Measurements from ENCODE around the gene KLHL35. TPM values are rescaled to one million over a fixed set of nuclear protein-coding genes. Genes with fewer than 3 reads are reported as not detected.

KLHL35 gene
- total RNA-seq, 1 donor from 2014 or later: 12.5 TPM

DNA sequence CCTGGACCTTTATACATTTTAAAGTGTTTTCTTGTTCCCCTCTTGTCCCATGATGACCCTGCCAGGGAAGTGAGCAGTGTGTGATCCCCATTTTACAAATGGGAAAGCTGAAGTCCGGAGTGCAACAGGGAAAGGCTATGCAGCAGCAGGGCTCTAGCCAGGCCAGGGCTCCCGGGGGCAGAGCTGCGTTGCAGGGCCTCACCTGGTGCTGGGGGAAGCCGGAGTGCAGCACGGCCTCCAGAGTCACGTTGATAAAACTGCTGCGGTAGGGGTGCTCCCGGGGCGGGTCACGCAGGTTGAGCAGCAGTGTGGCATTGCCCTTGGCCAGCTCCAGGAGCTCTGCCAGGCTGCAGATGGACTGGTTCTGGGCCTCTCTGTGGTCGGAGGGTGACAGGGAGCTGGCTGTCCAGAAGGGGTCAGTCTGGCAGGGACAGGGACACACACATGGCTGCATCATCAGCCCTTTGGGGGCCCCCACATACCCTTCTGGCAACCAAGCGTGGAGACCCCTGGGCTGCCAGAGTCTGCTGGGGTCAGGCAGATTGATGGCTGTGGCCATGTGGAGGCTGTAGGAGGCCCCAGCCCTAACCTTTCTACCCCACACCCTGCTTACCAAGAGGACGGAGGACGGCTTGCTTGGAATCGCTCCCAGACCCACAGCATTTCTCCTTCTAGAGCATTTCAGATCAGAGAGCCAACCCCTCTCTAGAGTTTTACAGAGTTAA, 9.3 kb upstream of the KLHL35 start:
- H3K27me3 Mint-ChIP-seq (ENCODE audit: low read depth): peaks cover 2% of the 10 kb centered on the region
- no peaks in the 10 kb centered on the region for H3K9me3 Mint-ChIP-seq (ENCODE audit: low read depth)
- H3K4me1 Mint-ChIP-seq (ENCODE audit: low read depth): no peaks in the 10 kb centered on the region
- H3K27ac Mint-ChIP-seq (ENCODE audit: unreplicated experiment): no peak overlapping the region
- no peak for DNase-seq (ENCODE audit: low spot score)
- H3K36me3 Mint-ChIP-seq (ENCODE audit: low read depth): peaks cover 3% of the 10 kb centered on the region
- TF ChIP-seq, protein P1, sequence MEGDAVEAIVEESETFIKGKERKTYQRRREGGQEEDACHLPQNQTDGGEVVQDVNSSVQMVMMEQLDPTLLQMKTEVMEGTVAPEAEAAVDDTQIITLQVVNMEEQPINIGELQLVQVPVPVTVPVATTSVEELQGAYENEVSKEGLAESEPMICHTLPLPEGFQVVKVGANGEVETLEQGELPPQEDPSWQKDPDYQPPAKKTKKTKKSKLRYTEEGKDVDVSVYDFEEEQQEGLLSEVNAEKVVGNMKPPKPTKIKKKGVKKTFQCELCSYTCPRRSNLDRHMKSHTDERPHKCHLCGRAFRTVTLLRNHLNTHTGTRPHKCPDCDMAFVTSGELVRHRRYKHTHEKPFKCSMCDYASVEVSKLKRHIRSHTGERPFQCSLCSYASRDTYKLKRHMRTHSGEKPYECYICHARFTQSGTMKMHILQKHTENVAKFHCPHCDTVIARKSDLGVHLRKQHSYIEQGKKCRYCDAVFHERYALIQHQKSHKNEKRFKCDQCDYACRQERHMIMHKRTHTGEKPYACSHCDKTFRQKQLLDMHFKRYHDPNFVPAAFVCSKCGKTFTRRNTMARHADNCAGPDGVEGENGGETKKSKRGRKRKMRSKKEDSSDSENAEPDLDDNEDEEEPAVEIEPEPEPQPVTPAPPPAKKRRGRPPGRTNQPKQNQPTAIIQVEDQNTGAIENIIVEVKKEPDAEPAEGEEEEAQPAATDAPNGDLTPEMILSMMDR (IDR thresholded peaks at IDR 0.05): no peak
- no peak overlapping the region for H3K4me3 Mint-ChIP-seq (ENCODE audit: unreplicated experiment)

DNA sequence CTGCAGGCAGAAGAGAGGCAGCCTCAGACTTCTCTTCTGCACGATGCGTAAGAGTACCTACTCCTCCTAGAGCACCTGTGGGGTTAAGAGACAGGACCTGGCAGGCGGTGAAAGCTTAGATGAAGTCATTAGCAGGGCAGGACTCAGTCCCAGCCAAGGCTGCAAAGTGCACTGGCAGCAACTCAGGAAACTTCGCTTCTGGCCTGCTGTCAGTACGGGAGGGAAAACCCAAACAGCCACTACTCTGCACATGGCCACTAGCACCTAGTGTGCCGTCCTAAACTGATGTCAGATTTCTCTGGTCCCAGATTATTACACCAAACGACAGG, 8.8 kb upstream of the KLHL35 start:
- TF ChIP-seq, protein P1 (IDR thresholded peaks at IDR 0.05): no peak
- Mint-ChIP-seq H3K36me3 (ENCODE audit: low read depth) (peaks cover 3% of the 10 kb centered on the region), H3K27me3 (ENCODE audit: low read depth) (peaks cover 2% of the 10 kb centered on the region), H3K4me1 (ENCODE audit: low read depth) (no peaks in the 10 kb centered on the region), H3K27ac (ENCODE audit: unreplicated experiment) (no peak overlapping the region), H3K9me3 (ENCODE audit: low read depth) (no peaks in the 10 kb centered on the region), H3K4me3 (ENCODE audit: unreplicated experiment) (no peak overlapping the region)
- no peak for DNase-seq (ENCODE audit: low spot score)

DNA sequence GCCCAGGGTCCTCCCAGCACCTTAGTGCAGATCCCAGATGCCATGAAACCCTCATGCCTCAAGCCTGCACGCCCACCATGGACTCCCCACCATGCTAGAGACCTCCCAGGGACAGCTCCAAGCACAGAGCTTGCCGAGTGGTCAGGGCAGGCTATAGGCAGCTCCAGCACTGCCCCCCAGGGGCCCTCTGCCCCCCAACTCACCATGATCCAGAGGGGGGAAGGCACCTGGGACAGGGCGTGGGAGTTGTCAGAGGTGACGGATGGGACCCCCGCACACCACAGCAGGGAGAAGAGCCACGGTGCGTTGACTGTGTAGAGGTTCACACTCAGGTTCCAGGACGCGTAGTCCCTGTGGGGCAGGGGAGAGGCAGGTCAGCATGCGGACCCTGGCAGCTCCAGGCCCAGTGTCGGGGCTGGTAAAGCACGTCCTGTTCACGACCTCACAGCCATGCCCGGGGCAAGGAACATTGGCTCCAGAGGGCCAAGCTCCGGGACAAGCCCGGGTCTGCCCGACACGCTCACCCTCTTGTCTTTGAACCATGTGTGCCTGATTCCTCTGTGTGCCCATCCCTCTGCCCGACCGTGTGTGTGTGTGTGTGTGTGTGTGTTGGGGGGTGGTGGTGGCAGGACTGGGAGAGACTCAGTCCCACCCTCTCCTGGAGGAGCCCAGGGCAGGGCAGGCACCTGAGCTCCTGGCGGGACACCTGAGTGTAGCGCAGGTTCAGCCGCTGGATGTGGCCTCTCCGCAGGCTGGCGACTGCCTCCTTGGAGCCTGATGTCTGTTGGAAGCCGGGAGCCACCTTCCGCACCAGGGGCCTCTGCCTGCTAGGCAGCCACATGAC, 8.2 kb upstream of the KLHL35 start:
- Mint-ChIP-seq H3K27ac (ENCODE audit: unreplicated experiment) (no peak overlapping the region), H3K4me1 (ENCODE audit: low read depth) (no peaks in the 10 kb centered on the region), H3K9me3 (ENCODE audit: low read depth) (no peaks in the 10 kb centered on the region)

DNA sequence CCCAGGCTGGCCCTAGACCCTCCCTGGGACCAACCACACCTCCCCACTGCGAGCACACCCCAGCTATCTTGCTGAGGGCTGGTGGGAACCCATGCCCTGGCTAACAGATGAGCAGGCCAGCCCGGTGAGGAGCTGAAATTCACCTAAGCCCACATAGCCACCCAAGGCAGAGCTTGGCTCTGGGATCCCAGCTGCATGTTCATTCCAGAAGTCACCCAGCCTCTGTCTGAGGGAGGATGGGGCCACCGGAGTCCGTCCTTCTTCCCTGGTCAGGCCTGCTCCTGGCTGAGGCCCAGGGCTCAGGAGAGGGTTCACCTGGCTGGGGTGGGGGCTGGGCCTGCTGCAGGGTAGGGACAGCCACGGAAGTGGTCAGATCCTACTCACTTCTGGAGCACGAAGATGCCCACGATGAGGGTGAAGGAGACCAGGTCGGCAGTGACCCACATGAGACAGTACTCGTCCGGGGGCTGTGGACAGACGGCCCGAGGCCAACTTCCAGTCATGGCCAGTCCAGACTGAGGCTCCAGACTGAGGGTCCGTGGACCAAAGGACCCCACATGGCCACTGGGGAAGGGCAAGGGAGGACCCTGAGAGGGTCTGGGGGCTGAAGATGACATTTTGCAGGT, 6.6 kb upstream of the KLHL35 start:
- DNase-seq (ENCODE audit: low spot score): no peak
- H3K36me3 Mint-ChIP-seq (ENCODE audit: low read depth): peaks cover 3% of the 10 kb centered on the region
- no peak overlapping the region for H3K4me3 Mint-ChIP-seq (ENCODE audit: unreplicated experiment)

More for the DNA sequence above, 8.2 kb upstream of the KLHL35 start:
- TF ChIP-seq, protein P1 (IDR thresholded peaks at IDR 0.05): no peak
- no peak for DNase-seq (ENCODE audit: low spot score)
- Mint-ChIP-seq H3K36me3 (ENCODE audit: low read depth) (peaks cover 3% of the 10 kb centered on the region), H3K4me3 (ENCODE audit: unreplicated experiment) (no peak overlapping the region), H3K27me3 (ENCODE audit: low read depth) (peaks cover 2% of the 10 kb centered on the region)

DNA sequence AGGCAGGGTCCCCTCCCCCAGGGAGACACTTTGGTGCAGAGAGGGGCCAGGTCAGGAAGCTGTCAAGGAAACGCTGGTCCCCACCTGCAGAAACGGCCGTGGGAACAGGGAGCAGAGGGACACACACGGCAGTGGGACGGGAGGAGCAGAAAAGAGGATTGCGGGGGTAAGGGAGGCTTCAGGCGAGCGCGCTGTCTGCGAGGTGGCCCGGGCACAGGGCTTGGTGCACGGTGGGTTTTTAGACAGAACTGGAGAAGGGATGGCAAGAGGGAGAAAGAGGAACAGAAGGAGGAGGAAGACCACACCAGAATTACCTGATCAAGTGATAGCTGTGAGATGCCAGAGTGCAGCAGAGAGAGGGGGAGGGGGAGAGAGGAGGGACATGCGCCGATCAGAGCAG, 6.0 kb upstream of the KLHL35 start:
- Mint-ChIP-seq H3K4me1 (ENCODE audit: low read depth) (no peaks in the 10 kb centered on the region), H3K36me3 (ENCODE audit: low read depth) (no peaks in the 10 kb centered on the region), H3K9me3 (ENCODE audit: low read depth) (no peaks in the 10 kb centered on the region), H3K27ac (ENCODE audit: unreplicated experiment) (no peak overlapping the region), H3K27me3 (ENCODE audit: low read depth) (no peaks in the 10 kb centered on the region), H3K4me3 (ENCODE audit: unreplicated experiment) (no peak overlapping the region)
- TF ChIP-seq, protein P1 (IDR thresholded peaks at IDR 0.05): no peak
- no peak for DNase-seq (ENCODE audit: low spot score)

More for the DNA sequence above, 6.6 kb upstream of the KLHL35 start:
- Mint-ChIP-seq H3K9me3 (ENCODE audit: low read depth) (no peaks in the 10 kb centered on the region), H3K4me1 (ENCODE audit: low read depth) (no peaks in the 10 kb centered on the region), H3K27ac (ENCODE audit: unreplicated experiment) (no peak overlapping the region), H3K27me3 (ENCODE audit: low read depth) (no peaks in the 10 kb centered on the region)
- TF ChIP-seq, protein P1 (IDR thresholded peaks at IDR 0.05): no peak
